HG03460 (cell line): ENCODE results near the gene NUP107.

Source experiments
- ATAC-seq: cut with Tn5 transposase; IDR thresholded peaks from one replicate; pipeline ENCODE4 v1.9.1; 2021; ENCODE audit not compliant: unreplicated experiment

Gene NUP107

DNA sequence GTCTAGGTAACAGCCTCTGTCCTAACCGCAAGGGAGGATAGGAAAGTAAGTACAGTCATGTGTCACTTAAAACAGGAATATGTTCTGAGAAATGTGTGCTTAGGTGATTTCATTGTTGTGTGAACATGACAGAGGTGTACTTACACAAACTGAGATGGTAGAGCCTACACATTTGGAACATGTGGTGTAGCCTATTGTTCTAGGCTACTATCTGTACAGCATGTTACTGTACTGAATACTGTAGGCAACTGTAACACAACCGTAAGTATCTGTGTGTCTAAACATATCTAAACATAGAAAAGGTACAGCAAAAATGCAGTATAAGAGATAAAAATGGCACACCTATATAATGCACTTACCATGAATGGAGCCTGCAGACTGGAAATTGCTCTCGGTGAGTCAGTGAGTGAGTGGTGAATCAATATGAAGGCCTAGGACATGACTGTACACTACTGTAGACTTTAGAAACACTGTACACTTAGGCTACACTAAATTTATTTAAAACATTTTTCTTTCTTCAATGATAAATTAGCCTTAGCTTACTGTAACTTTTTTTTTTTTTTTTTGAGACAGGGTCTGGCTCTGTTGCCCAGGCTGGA lies 108.0 kb downstream of the NUP107 start:
- ATAC-seq = no peak
